Measurements from ENCODE around the gene MGMT. TPM values are rescaled to one million over a fixed set of nuclear protein-coding genes. Genes with fewer than 3 reads are reported as not detected.

Gene MGMT
- total and polyA plus RNA-seq, 9 donors: 4.5 to 53.3 (median 25.4) TPM

DNA sequence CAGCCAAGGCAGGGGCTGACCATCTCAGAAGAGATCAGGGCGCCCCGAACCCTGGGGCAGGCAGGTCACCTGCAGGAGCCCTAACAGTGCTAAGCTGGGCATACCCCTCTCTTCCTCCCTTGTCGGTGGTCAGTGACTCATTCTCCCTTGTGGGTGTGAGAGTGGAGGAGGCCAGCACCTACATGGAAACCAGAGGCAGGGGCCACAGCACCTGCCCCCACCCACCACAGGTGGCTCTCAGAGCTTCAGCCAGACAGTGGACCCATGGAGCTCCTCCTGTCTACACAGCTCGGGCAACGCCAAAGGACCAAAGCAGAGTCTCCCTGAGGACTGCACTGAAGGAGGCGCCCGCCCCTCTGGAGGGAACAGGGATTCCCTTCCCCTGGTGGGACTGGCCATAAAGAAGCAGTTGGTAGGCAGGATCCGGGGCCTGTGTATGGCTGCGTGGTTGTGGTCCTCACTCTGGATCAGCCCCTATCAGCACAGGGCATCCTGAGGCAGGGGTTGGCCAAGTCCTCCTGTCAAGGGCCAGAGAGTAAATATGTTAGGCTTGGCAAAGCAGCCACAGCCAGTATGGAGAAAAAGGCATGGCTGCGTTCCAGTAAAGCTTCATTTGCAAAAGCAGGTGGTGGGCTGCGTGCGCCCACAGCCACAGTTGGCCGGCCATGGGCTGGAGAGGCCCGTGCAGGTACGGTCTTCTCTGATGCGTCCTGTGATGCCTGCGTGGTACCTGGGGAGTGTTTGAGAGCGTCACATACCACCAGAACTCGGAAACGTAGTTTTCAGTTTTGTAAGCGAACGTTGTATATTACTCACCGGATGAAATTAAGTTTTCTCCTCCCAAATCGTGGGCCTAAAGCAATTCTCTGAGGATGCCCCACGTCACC, 298.9 kb downstream of the MGMT start:
- TF ChIP-seq CTCF (IDR thresholded peaks at IDR 0.05) (no peak), EP300 (IDR thresholded peaks at IDR 0.05) (no peak), POLR2A (IDR thresholded peaks at IDR 0.05) (no peak)
- no peaks in the 10 kb centered on the region for H3K9me3 ChIP-seq
- 91 to 95% (median 93%) methylated on average over 23 to 25 of the region's 25 CpGs for WGBS, 3 donors
- H3K36me3 ChIP-seq: no peaks in the 10 kb centered on the region
- DNase-seq: no peak
- no peak overlapping the region for H3K4me3 ChIP-seq
- H3K27me3 ChIP-seq: no peaks in the 10 kb centered on the region
- no peak overlapping the region for H3K27ac ChIP-seq
- H3K4me1 ChIP-seq (ENCODE audit: insufficient read depth): no peaks in the 10 kb centered on the region
- intact Hi-C loops (cut with DNase I): no loop called here

GRCh38 chr10:129766611-129767550, 299.8 kb downstream of the MGMT start:
- H3K36me3 ChIP-seq: no peaks in the 10 kb centered on the region
- DNase-seq: no peak
- no peaks in the 10 kb centered on the region for H3K4me1 ChIP-seq (ENCODE audit: insufficient read depth)

DNA sequence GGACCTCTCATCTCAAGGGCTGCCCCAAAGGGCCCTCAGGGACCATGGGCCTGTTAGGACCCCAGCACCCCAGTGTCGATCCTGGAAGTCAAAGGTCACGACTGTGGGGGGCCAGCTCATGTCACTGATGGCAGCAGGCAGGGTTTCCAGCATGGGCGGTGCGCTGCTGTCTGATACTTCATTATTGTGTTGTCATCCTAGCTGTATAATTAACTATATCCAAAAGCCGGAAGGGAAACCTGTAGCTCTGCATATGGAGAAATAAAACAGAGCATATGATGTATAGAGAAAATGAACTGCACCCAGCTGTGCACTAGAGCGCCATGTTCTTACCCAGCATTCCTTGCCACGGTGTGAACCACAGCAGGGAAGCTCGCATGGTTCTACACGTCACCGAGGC, 300.7 kb downstream of the MGMT start:
- H3K4me1 ChIP-seq (ENCODE audit: insufficient read depth): no peaks in the 10 kb centered on the region

More at GRCh38 chr10:129766611-129767550, 299.8 kb downstream of the MGMT start:
- no peak for TF ChIP-seq CTCF (IDR thresholded peaks at IDR 0.05)
- no peak for TF ChIP-seq EP300 (IDR thresholded peaks at IDR 0.05)
- TF ChIP-seq POLR2A (IDR thresholded peaks at IDR 0.05): no peak
- Histone ChIP-seq H3K9me3 (no peaks in the 10 kb centered on the region), H3K27ac (no peak overlapping the region), H3K27me3 (no peaks in the 10 kb centered on the region), H3K4me3 (no peak overlapping the region)
- intact Hi-C loops (cut with DNase I): no loop called here
- WGBS, 3 donors: 95 to 97% (median 95%) methylated on average over 25 of the region's 25 CpGs

More for the DNA sequence above, 300.7 kb downstream of the MGMT start:
- no peak for TF ChIP-seq EP300 (IDR thresholded peaks at IDR 0.05)
- TF ChIP-seq CTCF (IDR thresholded peaks at IDR 0.05): no peak
- TF ChIP-seq POLR2A (IDR thresholded peaks at IDR 0.05): no peak
- Histone ChIP-seq H3K27ac (no peak overlapping the region), H3K9me3 (no peaks in the 10 kb centered on the region), H3K4me3 (no peak overlapping the region), H3K36me3 (no peaks in the 10 kb centered on the region), H3K27me3 (no peaks in the 10 kb centered on the region)
- intact Hi-C loops (cut with DNase I): no loop called here
- WGBS, 3 donors: 94 to 98% (median 96%) methylated on average over 10 of the region's 10 CpGs
- DNase-seq: no peak

Data from ovary (tissue), 9 donors.